Left forelimb (tissue), 1 donor: Measurements from ENCODE around the gene DIAPH3.

ENCODE experiments used
- DNase-seq: peaks from one replicate; pipeline ENCODE4 v3.0.0-alpha.2; 2018; ENCODE audit warnings: low spot score

Gene DIAPH3

GRCh38 chr13:59951011-59951410 lies 212.7 kb downstream of the DIAPH3 start:
- DNase-seq: no peak

GRCh38 chr13:59950266-59950665 lies 213.5 kb downstream of the DIAPH3 start:
- DNase-seq: no peak

GRCh38 chr13:59948686-59949085 lies 215.0 kb downstream of the DIAPH3 start:
- no peak for DNase-seq

- no peak for DNase-seq
Observed at GRCh38 chr13:59946944-59947343, 216.8 kb downstream of the DIAPH3 start.

GRCh38 chr13:59931621-59932020 lies 232.1 kb downstream of the DIAPH3 start:
- no peak for DNase-seq

- DNase-seq: no peak
Observed at GRCh38 chr13:59924256-59924655, 239.5 kb downstream of the DIAPH3 start.

- no peak for DNase-seq
Observed at GRCh38 chr13:59915252-59915651, 248.5 kb downstream of the DIAPH3 start.

GRCh38 chr13:59914556-59914955 lies 249.2 kb downstream of the DIAPH3 start:
- DNase-seq: no peak

- DNase-seq: no peak
Observed at GRCh38 chr13:59906413-59907049, 257.2 kb downstream of the DIAPH3 start.

GRCh38 chr13:59901191-59901590 lies 262.5 kb downstream of the DIAPH3 start:
- no peak for DNase-seq

GRCh38 chr13:59898066-59898465 lies 265.7 kb downstream of the DIAPH3 start:
- no peak for DNase-seq

- no peak for DNase-seq
Observed at GRCh38 chr13:59893266-59893665, 270.5 kb downstream of the DIAPH3 start.

- DNase-seq: no peak
Observed at GRCh38 chr13:59891053-59891452, 272.7 kb downstream of the DIAPH3 start.

GRCh38 chr13:59890054-59890453 lies 273.7 kb downstream of the DIAPH3 start:
- no peak for DNase-seq

- no peak for DNase-seq
Observed at GRCh38 chr13:59888408-59888807, 275.3 kb downstream of the DIAPH3 start.

- no peak for DNase-seq
Observed at GRCh38 chr13:59885076-59885475, 278.7 kb downstream of the DIAPH3 start.

- DNase-seq: no peak
Observed at GRCh38 chr13:59883885-59884284, 279.8 kb downstream of the DIAPH3 start.

GRCh38 chr13:59880468-59880867 lies 283.3 kb downstream of the DIAPH3 start:
- no peak for DNase-seq

GRCh38 chr13:59879281-59879680 lies 284.4 kb downstream of the DIAPH3 start:
- no peak for DNase-seq

- no peak for DNase-seq
Observed at GRCh38 chr13:59877933-59878332, 285.8 kb downstream of the DIAPH3 start.

GRCh38 chr13:59874973-59875372 lies 288.8 kb downstream of the DIAPH3 start:
- DNase-seq: no peak

- DNase-seq: no peak
Observed at GRCh38 chr13:59873856-59874255, 289.9 kb downstream of the DIAPH3 start.

GRCh38 chr13:59873309-59873708 lies 290.4 kb downstream of the DIAPH3 start:
- no peak for DNase-seq

- DNase-seq: no peak
Observed at GRCh38 chr13:59867867-59868266, 295.9 kb downstream of the DIAPH3 start.

- no peak for DNase-seq
Observed at GRCh38 chr13:59865398-59865797, 298.3 kb downstream of the DIAPH3 start.
